Stimulated activated CD8-positive, alpha-beta memory T cell treated with anti-CD3 and anti-CD28 coated beads, Interleukin-15, amount 100 ng/mL, for 24 hours (primary cell): ENCODE measurements around the gene GABRR3.
A peak's percentile ranks its signal among the peaks of the same experiment; 100 is the strongest.

Experiments
- DNase-seq: peaks from one replicate; pipeline ENCODE4 v3.0.0-alpha.2; 2020; ENCODE audit warnings: low read depth

GABRR3 gene

DNA sequence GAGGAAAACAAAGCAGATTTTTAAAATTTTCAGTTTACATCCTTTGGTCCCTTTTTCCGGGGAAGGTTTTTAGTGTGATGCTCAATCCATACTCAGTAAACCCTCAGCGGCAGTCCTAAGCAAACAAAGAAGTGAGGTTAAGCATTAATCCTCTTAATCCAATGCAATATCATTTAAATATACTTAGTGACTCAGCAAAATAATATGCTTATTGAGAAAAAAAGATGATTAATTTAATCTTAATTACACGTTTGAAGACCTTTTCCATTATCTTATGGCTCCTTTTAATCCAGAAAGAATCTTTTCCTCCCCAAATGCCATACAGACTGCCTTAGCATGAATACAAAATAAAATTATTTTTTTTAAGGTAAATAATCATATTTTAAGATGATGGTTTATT lies at the start of gene GABRR3:
Gene GABRR3, minus strand, starts transcription at position 108 of the 400 bp plus-strand sequence. CDS start 328 bp downstream, outside the sequence.
- DNase-seq: no peak

DNA sequence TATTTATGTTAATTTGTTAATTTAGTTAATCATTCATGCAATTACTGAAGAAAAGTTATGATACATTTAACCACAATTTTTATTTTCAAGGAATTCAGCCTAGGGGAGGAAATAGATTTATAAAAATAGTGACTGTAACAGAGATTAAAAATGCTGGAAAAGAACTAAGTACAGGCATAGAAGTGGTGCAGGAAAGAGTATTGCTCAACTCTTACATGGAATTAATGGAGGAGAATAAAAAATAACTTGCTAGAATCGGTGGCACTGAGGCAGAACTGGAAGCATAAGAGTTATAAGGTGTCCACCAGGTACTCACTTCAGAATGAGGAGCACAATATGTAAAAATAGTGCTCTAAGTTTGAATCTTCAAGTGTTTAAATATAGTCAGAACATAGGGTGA lies 38.4 kb upstream of the GABRR3 start:
- DNase-seq: no peak

DNA sequence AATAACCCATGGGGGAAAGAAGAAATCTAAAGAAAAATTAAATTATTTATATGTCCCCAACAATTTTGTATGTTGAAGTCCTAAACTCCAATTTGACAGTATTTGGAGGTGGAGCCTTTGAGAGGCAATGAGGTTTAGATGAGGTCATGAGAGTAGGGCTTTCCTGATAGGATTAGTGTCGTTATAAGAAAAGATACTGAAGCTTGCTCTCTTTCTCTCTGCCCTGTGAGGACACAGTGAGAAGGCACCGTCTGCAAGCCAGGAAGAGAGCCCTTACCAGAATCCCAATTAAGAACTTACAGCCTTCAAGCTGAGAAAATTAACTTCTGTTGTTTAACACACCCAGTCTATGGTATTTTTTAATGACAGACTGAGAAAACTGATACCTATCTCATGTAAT lies 35.7 kb upstream of the GABRR3 start:
- no peak for DNase-seq

DNA sequence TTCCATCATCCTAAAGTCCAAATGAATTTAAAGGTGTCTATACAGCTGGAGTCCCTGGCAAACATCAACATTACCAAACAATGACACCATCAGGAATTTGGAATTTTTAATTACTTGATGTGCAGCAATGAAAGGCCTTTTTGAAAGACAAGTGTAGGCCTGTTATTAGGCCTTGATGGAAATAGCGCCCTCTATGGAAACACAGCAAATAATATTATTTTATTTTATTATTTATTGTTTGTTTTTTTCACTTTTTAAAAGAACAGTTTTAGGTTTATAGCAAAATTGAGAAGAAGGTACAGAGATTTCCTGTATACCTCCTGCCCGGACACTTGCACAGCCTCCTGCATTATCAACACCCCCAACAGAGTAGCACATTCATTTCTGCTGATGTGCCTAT lies 33.7 kb upstream of the GABRR3 start:
- DNase-seq: no peak

GRCh38 chr3:98058244-98058960 lies 23.3 kb upstream of the GABRR3 start:
- no peak for DNase-seq

DNA sequence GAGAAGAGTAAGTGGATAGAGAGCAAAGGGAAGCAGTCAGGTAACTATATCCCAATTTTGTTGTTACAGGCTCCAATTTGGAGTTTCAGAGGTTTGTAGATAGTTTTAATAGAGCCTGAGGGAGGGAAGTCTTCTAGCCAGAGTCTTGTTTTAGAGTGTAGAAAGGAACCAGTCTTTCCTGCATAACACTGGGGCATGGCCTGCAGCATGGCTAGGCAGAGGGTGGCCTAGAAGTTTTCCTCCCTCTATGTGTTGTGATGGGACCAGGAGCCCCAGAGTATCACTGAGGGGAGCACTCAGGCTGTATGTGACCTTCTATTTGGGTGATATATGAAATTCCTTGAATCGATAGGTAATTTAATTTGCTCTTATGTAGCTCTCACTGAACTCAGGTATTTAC lies 22.5 kb upstream of the GABRR3 start:
- DNase-seq: no peak

- DNase-seq: no peak
Measured at GRCh38 chr3:98056035-98056434, 20.9 kb upstream of the GABRR3 start.

DNA sequence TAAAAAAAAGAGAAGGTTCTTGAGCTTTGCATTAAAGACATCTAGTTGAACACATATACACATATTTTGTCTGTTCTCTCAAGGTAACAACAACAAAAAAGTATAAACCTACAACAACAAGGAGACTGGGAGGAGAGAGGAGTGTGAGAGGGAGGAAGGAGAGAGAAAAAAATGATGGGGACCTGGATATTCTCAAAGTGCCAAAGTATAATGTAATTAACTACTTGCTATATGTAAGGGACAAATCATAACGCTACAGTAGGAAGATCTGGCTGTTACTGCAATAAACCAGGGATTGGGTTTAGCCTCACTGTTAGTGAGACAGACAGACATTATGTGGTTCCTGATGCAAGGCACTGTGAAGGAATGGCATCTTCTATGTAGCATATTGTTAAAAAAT lies 14.2 kb upstream of the GABRR3 start:
- DNase-seq: no peak

- DNase-seq: no peak
Measured at GRCh38 chr3:98048586-98048985, 13.5 kb upstream of the GABRR3 start.

DNA sequence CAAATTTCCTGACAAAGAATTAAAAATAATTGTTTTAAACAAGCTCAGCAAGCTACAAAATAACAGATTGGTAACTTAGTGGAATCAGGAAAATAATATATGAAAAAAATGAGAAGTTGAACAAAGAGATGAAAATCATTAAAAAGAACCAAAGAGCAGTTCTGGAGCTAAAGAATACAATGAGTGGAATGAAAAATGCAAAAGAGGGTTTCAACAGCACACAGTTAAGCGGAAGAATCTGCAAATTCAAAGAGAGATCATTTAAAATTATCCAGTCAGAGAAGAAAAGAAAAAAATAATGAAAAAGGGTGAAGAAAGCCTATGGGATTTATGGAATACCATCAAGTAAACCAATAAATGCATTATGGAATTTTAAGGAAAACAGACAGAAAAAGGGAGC lies 6.2 kb upstream of the GABRR3 start:
- no peak for DNase-seq

- DNase-seq: peak; percentile 24
Measured at GRCh38 chr3:98039322-98040024, 4.4 kb upstream of the GABRR3 start.

DNA sequence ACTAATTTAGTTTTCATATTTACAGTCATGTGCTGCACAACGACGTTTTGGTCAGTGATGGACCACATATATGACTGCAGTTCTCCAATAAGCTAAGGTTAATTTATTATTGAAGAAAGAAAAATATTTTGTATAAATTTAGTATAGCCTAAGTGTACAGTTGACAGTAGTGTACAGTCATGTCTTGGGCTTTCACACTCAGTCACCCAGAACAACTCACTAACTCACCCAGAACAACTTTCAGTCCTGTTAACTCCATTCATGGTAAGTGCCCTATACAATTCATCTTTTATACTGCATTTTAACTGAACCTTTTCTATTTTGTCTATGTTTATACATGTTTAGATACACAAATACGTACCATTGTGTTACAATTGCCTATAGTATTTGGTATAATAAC lies 3.8 kb upstream of the GABRR3 start:
- DNase-seq: no peak

GRCh38 chr3:98038286-98038685 lies 3.2 kb upstream of the GABRR3 start:
- DNase-seq: no peak

DNA sequence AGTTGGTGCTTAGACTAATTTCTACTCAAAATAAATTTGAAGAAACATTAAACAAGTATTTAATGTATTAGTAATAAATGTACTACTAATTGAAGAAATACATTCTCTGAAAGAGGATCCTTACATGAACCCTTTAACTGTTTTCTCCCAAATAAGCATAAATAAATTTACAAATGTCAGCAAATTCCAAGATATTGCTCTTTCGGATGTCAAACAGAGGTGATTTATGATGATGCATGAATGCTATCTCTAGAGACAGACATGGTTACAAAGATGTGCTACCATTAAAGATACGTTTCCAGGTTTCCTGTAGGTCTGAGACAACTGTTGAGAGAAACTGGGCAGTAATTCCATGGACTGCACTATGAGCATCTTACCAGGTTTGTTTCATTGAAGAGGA lies 629 bp downstream of the GABRR3 start:
- DNase-seq: no peak

GRCh38 chr3:98034036-98034435 lies 1.1 kb downstream of the GABRR3 start:
- DNase-seq: no peak

DNA sequence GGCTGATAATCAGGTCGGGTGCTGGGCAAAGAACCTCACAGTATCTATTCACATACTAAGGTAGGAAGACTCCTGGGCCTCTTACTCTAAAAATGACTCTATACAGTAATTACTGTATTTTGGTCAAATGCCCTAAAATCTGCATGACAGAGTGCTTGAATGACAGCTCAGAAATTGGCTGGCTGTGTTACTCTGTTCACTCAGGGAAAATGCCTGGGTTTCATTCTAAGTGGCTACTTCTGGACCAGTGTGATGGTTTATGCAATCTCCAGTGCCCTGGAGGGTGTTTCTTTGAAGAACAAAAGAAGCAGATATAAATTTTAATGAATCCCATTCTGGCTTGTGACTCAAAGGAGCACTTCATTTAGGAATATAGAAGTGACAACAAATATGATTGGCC lies 2.2 kb downstream of the GABRR3 start:
- DNase-seq: no peak

DNA sequence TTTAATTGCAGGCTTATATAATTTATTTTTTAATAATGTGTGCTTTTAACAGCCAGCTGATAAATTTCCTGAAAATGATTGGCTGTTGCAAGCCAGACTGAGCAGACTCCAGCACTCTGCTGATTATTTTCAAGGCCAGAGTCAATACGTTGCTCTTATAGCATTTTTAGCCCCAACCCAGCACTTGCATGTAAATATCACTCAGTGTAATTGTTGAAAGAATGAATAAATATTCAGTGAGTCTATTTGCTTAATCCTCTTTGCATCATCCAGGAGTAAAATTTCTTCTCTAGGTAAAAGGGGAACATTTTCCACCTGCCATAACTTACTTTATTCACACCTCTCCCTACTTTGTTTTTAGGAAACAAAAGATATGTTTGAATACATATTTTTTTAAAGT lies 2.9 kb downstream of the GABRR3 start:
- no peak for DNase-seq

DNA sequence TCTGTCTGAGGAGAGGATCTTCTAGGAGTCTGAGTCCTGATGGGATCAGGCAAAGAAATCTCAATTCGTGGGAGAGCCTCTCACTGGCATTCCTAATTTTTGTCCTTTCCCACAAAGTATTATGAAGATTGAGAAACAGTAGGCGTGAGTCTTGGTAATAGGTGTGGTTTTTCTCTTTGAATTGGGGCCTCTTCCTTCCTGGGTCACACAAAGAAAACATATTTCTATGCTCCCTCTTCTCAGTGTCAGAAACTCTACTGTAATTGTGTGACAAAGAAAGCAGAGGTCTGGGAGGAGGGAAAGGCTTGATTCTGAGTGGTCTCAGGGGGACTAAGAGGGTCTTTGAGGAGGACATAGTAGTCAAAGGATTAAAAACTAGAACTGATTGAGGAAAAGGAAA lies 6.0 kb downstream of the GABRR3 start:
- DNase-seq: no peak

DNA sequence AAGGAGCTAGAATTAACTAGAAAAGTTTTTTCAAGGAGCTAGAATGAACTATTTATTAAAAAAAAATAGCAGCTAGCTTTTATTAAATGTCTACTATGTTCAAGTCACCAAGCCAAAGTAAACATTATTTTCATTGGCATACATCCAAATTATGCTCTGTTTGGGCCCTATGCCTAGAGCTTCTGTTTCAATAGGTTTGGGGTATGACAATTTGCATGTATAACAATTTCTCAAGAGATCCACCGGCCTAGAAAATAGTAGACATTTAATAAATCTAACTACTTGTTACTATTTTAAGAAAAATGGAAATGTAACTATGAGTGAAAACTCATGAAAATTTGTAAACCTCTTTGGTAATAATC lies 8.0 kb downstream of the GABRR3 start:
- no peak for DNase-seq

GRCh38 chr3:98026425-98027084 lies 8.6 kb downstream of the GABRR3 start:
- no peak for DNase-seq

DNA sequence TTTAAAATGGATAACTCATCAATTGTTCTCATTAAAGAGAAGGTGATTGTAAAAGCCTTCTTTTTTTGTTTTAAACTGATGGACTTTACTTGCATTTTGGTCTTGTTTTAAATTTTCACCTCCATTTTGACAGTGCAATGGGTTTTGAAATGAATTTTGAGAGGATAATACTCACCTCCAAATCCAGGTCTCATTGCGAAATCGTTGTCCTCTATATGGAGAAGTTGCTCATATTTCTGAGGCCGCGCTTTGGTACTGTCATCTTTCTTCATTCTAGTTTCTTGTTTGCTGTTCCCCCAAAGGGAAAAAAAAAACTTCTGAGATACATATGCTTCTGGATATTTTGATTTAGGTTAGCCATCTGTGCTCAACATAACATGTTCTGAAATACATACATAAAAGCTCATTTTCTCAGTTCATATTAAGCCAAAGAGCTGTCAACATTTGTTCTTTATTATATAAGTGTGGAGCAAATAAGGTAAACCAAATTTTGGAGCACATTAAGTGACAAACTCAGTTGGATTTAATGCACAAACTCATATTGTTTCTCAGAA lies 9.6 kb downstream of the GABRR3 start:
- no peak for DNase-seq

- DNase-seq: peak; percentile 99
Measured at GRCh38 chr3:98022978-98023820, 11.9 kb downstream of the GABRR3 start.
